K562 (cell line): ENCODE results near the gene IL17REL. TPM values are rescaled to one million over a fixed set of nuclear protein-coding genes. Genes with fewer than 3 reads are reported as not detected.

Experiments used
- ARHGAP35 ChIP-seq: fragments of 450-650 bp; IDR thresholded peaks from 2 replicates; pipeline ENCODE4 v1.6.1; 2018; ENCODE audit not compliant: partially characterized antibody
- ARID1B ChIP-seq: fragments of 450-650 bp; IDR thresholded peaks from 2 replicates; pipeline ENCODE4 v1.6.1; 2016; ENCODE audit warnings: antibody characterized with exemption, mild to moderate bottlenecking, inconsistent platforms
- BHLHE40 ChIP-seq: IDR thresholded peaks from 2 replicates; pipeline ENCODE4 v1.6.1; 2011; ENCODE audit warnings: low read length, improper control_type of control experiment
- DDX20 ChIP-seq: fragments of 450-650 bp; IDR thresholded peaks from 2 replicates; pipeline ENCODE4 v1.6.1; 2016; ENCODE audit warnings: missing genetic modification characterization, low read depth, mild to moderate bottlenecking, missing compliant biosample characterization, moderate library complexity
- ELF1 ChIP-seq: fragments of 200-800 bp; sonication (Bioruptor generic); IDR thresholded peaks from 2 replicates; pipeline ENCODE4 v1.6.1; 2016; ENCODE audit warnings: missing genetic modification characterization, missing compliant biosample characterization
- HOMEZ ChIP-seq: fragments of 250-450 bp; sonication (Bioruptor Pico); IDR thresholded peaks from 2 replicates; pipeline ENCODE4 v1.4.0; 2020; ENCODE audit warnings: mild to moderate bottlenecking, moderate library complexity
- ILK ChIP-seq: fragments of 450-650 bp; IDR thresholded peaks from 2 replicates; pipeline ENCODE4 v1.6.1; 2016; ENCODE audit warnings: missing genetic modification characterization, low read depth, mild to moderate bottlenecking, missing compliant biosample characterization, moderate library complexity, borderline replicate concordance
- LARP7 ChIP-seq: fragments of 450-650 bp; IDR thresholded peaks from 2 replicates; pipeline ENCODE4 v1.6.1; 2016
- MAFF ChIP-seq: IDR thresholded peaks from 2 replicates; pipeline ENCODE4 v1.6.1; 2012; ENCODE audit warnings: low read length, improper control_type of control experiment
- PCBP2 ChIP-seq: fragments of 200-400 bp; formaldehyde crosslinking; IDR thresholded peaks from 2 replicates; pipeline ENCODE4 v1.6.1; 2018; ENCODE audit warnings: low read length, low read depth, mild to moderate bottlenecking, moderate library complexity; ENCODE audit not compliant: poor library complexity, severe bottlenecking
- POLR3G ChIP-seq: IDR thresholded peaks from 2 replicates; pipeline ENCODE4 v1.6.1; 2011; ENCODE audit not compliant: insufficient read length, insufficient replicate concordance; ENCODE audit errors: extremely low read depth
- RERE ChIP-seq: sonication (generic); formaldehyde crosslinking; IDR thresholded peaks from 2 replicates; pipeline ENCODE4 v1.8.0; 2023; ENCODE audit warnings: missing genetic modification reagents, mild to moderate bottlenecking, borderline replicate concordance
- SAFB2 ChIP-seq: fragments of 200-400 bp; formaldehyde crosslinking; IDR thresholded peaks from 2 replicates; pipeline ENCODE4 v1.6.1; 2018; ENCODE audit warnings: borderline replicate concordance, low read length, low read depth, moderate library complexity; ENCODE audit not compliant: severe bottlenecking
- TAF7 ChIP-seq: fragments of 450-650 bp; IDR thresholded peaks from 2 replicates; pipeline ENCODE4 v1.6.1; 2016; ENCODE audit warnings: missing genetic modification characterization, missing compliant biosample characterization
- ZNF324 ChIP-seq: fragments of 250-450 bp; sonication (Bioruptor Pico); IDR thresholded peaks from 2 replicates; pipeline ENCODE4 v1.4.0; 2020; ENCODE audit warnings: mild to moderate bottlenecking
- ZNF778 ChIP-seq: fragments of 450-650 bp; formaldehyde crosslinking; IDR thresholded peaks from 2 replicates; pipeline ENCODE4 v1.4.0; 2020; ENCODE audit warnings: mild to moderate bottlenecking, moderate library complexity
- polyA plus RNA-seq, 8 experiments: library from polyadenylated mRNA; depleted of rRNA in 4 of 8; stranded (reverse) in 5 of 8; unstranded in 3 of 8; fragments of >200 nt; fragmentation: Nextera tagmentation in 2 of 8; fragmentation: Illumina TruSeq in 1 of 8; extraction: Ambion mirVana in 2 of 8; extraction: Trizol in 1 of 8; gene quantifications; 2 replicates each; pipeline versions ENCODE4 v1.2.1 to v1.2.3, GENCODE V29; 2011 to 2014; ENCODE audit warnings: inconsistent platforms in 1 of 8, missing spikeins in 1 of 8
- total RNA-seq, 7 experiments: library from RNA; depleted of rRNA in 6 of 7; stranded (reverse); fragments of >200 nt in 6 of 7; fragmentation: Illumina TruSeq in 2 of 7; extraction: Trizol in 2 of 7; gene quantifications; 2 replicates each; pipeline versions ENCODE4 v1.2.1 to v1.2.3, GENCODE V29; 2011 to 2021; ENCODE audit warnings: low replicate concordance in 1 of 7
- TF ChIP-seq, protein P1 (sequence below): sonication (generic); formaldehyde crosslinking; IDR thresholded peaks from 2 replicates; pipeline ENCODE4 v1.8.0; 2022; ENCODE audit warnings: mild to moderate bottlenecking, missing genetic modification reagents
- TF ChIP-seq, protein P2 (sequence below): IDR thresholded peaks from 2 replicates; pipeline ENCODE4 v1.6.1; 2012; ENCODE audit warnings: low read depth, low read length, improper control_type of control experiment, borderline replicate concordance

IL17REL gene
- total and polyA plus RNA-seq, 9 of the 15 experiments (the other 6 are each of a cell fraction or from before 2014, with no cell fraction given) = 0.05 to 0.42 (median 0.11) TPM; not detected in 4

DNA sequence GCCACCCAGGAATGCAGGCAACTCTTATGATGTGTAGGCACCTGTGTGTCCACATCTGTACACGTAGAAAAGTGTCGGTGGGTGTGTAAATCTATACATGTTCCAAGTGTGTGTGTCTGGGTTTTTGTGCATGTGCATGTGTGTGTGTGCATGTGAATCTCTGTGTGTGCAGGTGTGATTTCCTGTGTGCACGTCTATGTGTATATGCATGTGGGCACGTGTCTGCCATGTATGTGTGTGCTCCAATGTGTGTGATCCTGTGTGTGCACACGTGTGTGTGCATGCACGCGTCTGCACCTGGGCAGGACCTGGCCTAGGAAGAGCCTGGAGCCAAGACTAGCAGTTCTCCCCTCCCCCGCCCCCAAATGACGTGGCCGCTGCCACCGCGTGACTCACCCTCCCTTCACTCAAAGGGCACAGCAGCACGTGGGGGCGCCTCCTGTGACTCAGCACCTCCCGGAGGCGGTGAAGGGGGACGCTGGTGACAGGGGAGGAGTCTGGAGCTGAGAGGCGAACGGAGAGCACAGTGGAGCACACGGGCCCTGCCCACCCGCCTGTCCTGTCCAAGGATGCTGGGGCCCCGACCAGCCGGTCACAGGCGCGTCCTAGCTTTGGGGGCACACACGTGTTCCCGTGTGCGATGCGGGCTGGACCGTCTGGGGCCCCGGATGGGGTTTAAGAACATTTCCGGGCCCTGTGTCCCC, 41.9 kb downstream of the IL17REL start (continued):
- TF ChIP-seq, protein P1, sequence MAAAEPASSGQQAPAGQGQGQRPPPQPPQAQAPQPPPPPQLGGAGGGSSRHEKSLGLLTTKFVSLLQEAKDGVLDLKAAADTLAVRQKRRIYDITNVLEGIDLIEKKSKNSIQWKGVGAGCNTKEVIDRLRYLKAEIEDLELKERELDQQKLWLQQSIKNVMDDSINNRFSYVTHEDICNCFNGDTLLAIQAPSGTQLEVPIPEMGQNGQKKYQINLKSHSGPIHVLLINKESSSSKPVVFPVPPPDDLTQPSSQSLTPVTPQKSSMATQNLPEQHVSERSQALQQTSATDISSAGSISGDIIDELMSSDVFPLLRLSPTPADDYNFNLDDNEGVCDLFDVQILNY (CRISPR knock-in tag) = no peak; the same call in 1 of the 2 replicates
- TF ChIP-seq, protein P2, sequence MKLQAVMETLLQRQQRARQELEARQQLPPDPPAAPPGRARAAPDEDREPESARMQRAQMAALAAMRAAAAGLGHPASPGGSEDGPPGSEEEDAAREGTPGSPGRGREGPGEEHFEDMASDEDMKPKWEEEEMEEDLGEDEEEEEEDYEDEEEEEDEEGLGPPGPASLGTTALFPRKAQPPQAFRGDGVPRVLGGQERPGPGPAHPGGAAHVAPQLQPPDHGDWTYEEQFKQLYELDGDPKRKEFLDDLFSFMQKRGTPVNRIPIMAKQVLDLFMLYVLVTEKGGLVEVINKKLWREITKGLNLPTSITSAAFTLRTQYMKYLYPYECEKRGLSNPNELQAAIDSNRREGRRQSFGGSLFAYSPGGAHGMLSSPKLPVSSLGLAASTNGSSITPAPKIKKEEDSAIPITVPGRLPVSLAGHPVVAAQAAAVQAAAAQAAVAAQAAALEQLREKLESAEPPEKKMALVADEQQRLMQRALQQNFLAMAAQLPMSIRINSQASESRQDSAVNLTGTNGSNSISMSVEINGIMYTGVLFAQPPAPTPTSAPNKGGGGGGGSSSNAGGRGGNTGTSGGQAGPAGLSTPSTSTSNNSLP = no peak
- TF ChIP-seq LARP7 (no peak), PCBP2 (no peak), TAF7 (tag) (no peak), ELF1 (tag) (peak; percentile 37; the same call in 1 of the 2 replicates), ZNF778 (CRISPR knock-in tag) (no peak), SAFB2 (no peak), RERE (CRISPR knock-in tag) (no peak), DDX20 (tag) (no peak), MAFF (peak; percentile 49; the same call in 1 of the 2 replicates), ARHGAP35 (no peak), POLR3G (no peak), HOMEZ (CRISPR knock-in tag) (no peak), ARID1B (peak; percentile 82), BHLHE40 (peak; percentile 99), ZNF324 (CRISPR knock-in tag) (no peak), ILK (tag) (no peak)
